Measurements from ENCODE around the gene WDR62.

WDR62 gene

GRCh38 chr19:36110487-36111199 is 55.9 kb downstream of the WDR62 start, which contains the start of gene OVOL3:
OVOL3 (plus strand) TSS chr19:36111143; CDS start chr19:36111203, 60 bp downstream.
- no peak for TF ChIP-seq CTCF (IDR thresholded peaks at IDR 0.05; ENCODE audit: control insufficient read depth, extremely low read depth, insufficient read depth)
- DNase-seq (ENCODE audit: low read depth): no peak
- no peak within 1 kb of the TSS for H3K4me3 ChIP-seq (ENCODE audit: low read depth, low read length)

GRCh38 chr19:36111200-36111539 is 56.5 kb downstream of the WDR62 start:
- no peak for TF ChIP-seq CTCF (IDR thresholded peaks at IDR 0.05; ENCODE audit: control insufficient read depth, extremely low read depth, insufficient read depth)
- DNase-seq (ENCODE audit: low read depth): no peak
- H3K4me3 ChIP-seq (ENCODE audit: low read depth, low read length): no peak overlapping the region

GRCh38 chr19:36112678-36113077 is 58.0 kb downstream of the WDR62 start:
- DNase-seq (ENCODE audit: low read depth): no peak
- no peak overlapping the region for H3K4me3 ChIP-seq (ENCODE audit: low read depth, low read length)
- TF ChIP-seq CTCF (IDR thresholded peaks at IDR 0.05; ENCODE audit: control insufficient read depth, extremely low read depth, insufficient read depth): no peak

GRCh38 chr19:36113425-36113824 is 58.7 kb downstream of the WDR62 start:
- no peak for TF ChIP-seq CTCF (IDR thresholded peaks at IDR 0.05; ENCODE audit: control insufficient read depth, extremely low read depth, insufficient read depth)
- peak overlapping the region; percentile 99 for H3K4me3 ChIP-seq (ENCODE audit: low read depth, low read length)
- DNase-seq (ENCODE audit: low read depth): no peak

GRCh38 chr19:36113894-36114720 is 59.4 kb downstream of the WDR62 start:
- TF ChIP-seq CTCF (IDR thresholded peaks at IDR 0.05; ENCODE audit: control insufficient read depth, extremely low read depth, insufficient read depth): peak; percentile 30

GRCh38 chr19:36114721-36115452 is 60.2 kb downstream of the WDR62 start, which contains the start of gene POLR2I:
POLR2I (minus strand) TSS chr19:36114875; CDS start chr19:36114856, 19 bp downstream.
- TF ChIP-seq CTCF (IDR thresholded peaks at IDR 0.05; ENCODE audit: control insufficient read depth, extremely low read depth, insufficient read depth): no peak
- H3K4me3 ChIP-seq (ENCODE audit: low read depth, low read length): peak within 1 kb of the TSS; percentile 99
- peak; percentile 99 for DNase-seq (ENCODE audit: low read depth)

More at GRCh38 chr19:36113894-36114720, 59.4 kb downstream of the WDR62 start:
- H3K4me3 ChIP-seq (ENCODE audit: low read depth, low read length): peak overlapping the region; percentile 99
- no peak for DNase-seq (ENCODE audit: low read depth)

Data from LNCaP clone FGC (cell line).